Upper lobe of right lung (tissue), 1 donor: Measurements from ENCODE around the gene OTUD1. TPM values are rescaled to one million over a fixed set of nuclear protein-coding genes. Genes with fewer than 3 reads are reported as not detected.

Experiments used
- ATAC-seq: fragments of 200-7000 bp; cut with Tn5 transposase; one replicate; pipeline ENCODE4 v1.9.1; 2020; ENCODE audit warnings: mild to moderate bottlenecking, moderate library complexity
- DNase-seq: peaks from one replicate; pipeline ENCODE4 v3.0.0-alpha.2; 2020
- H3K27ac ChIP-seq: fragments of 200-600 bp; one replicate; pipeline ENCODE4 v1.8.0; 2022
- H3K27me3 ChIP-seq: fragments of 200-600 bp; one replicate; pipeline ENCODE4 v1.8.0; 2022; ENCODE audit warnings: mild to moderate bottlenecking
- H3K36me3 ChIP-seq: fragments of 200-600 bp; one replicate; pipeline ENCODE4 v1.8.0; 2022
- H3K4me1 ChIP-seq: fragments of 200-600 bp; one replicate; pipeline ENCODE4 v1.8.0; 2022
- H3K4me3 ChIP-seq: fragments of 200-600 bp; one replicate; pipeline ENCODE4 v1.8.0; 2022; ENCODE audit warnings: mild to moderate bottlenecking
- H3K9me3 ChIP-seq: fragments of 200-600 bp; one replicate; pipeline ENCODE4 v1.8.0; 2022
- intact Hi-C: fragments of 100-400 bp; cut with DNase I; formaldehyde crosslinking; loops from one replicate; pipeline ENCODE4 v1.11.0; 2022
- total RNA-seq: library from RNA; stranded (reverse); fragmentation: NEBNext Ultra II Directional; extraction: Animal tissue kit (Norgen Biotek cat#: 25700); gene quantifications from one replicate; pipeline ENCODE4 v1.2.1, GENCODE V29; 2021
- TF ChIP-seq, protein P1 (sequence below): fragments of 200-600 bp; IDR thresholded peaks from one replicate; pipeline ENCODE4 v1.8.0; 2022; ENCODE audit warnings: antibody characterized with exemption
- donor health status: DM: no; HTN: yes; CAD: no; lungs with severe emphysema.

Gene OTUD1
- total RNA-seq, 1 donor from 2014 or later: 29.4 TPM

DNA sequence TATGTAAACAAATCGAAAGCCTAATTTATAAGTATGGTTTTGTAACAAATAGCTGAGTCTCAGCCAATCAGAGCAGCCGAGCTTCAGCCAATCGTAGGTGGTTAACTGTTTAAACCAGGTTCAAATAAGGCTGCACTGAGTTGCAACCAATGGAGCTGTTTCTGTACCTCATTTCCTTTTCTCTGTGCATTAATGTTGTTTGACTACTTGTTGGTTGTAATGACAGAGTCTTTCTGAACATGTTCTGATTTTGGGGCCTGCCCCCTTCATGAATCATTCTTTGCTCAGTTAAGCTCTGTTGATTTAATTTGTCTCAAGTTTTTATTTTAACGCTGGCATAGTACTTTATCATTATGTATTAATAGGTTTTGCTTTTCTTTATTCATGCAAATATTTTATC is 14.6 kb downstream of the OTUD1 start:
- ATAC-seq (no peak), DNase-seq (no peak)
- Histone ChIP-seq H3K36me3 (no peaks in the 10 kb centered on the region), H3K4me1 (peaks cover 4% of the 10 kb centered on the region), H3K4me3 (no peak overlapping the region), H3K9me3 (no peaks in the 10 kb centered on the region), H3K27ac (no peak overlapping the region), H3K27me3 (no peaks in the 10 kb centered on the region)
- intact Hi-C loops: no loop called here
- TF ChIP-seq, protein P1, sequence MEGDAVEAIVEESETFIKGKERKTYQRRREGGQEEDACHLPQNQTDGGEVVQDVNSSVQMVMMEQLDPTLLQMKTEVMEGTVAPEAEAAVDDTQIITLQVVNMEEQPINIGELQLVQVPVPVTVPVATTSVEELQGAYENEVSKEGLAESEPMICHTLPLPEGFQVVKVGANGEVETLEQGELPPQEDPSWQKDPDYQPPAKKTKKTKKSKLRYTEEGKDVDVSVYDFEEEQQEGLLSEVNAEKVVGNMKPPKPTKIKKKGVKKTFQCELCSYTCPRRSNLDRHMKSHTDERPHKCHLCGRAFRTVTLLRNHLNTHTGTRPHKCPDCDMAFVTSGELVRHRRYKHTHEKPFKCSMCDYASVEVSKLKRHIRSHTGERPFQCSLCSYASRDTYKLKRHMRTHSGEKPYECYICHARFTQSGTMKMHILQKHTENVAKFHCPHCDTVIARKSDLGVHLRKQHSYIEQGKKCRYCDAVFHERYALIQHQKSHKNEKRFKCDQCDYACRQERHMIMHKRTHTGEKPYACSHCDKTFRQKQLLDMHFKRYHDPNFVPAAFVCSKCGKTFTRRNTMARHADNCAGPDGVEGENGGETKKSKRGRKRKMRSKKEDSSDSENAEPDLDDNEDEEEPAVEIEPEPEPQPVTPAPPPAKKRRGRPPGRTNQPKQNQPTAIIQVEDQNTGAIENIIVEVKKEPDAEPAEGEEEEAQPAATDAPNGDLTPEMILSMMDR: no peak

DNA sequence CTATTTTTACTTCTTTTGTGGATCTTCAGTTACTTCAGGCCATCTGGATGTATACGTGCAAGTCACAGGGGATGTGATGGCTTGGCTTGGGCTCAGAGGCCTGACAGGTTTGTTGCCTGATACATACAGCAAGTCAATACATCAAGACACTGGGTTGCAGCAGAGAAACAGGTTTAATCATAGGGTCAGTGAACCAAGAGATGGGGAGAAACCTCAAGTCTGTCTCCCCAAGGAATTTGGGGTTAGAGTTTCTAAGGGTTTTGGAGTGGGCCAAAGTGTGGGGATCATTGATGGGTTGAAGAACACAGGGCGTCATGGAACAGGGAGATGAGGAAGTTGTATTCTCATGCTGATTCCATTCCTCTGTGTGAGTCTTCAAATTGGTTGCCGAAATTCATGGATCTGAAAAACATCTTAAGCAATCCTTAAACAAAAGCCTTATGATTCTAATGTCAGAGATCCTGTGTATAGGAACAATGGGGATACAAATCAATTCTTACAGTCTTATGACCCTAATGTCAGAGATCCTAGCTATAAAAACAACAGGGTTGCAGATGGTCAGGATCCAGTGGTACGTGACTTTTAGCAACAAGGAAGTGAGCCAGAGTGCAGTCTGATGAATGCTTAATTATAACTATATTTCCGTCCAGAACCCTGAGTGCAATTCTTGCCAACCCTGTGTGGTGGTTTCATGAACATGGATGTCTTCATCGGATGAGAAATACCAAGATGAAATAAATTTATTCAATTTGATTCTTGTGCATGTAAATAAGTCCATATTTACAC is 18.9 kb downstream of the OTUD1 start:
- H3K9me3 ChIP-seq: no peaks in the 10 kb centered on the region
- ATAC-seq (no peak), DNase-seq (no peak)
- no peaks in the 10 kb centered on the region for H3K27me3 ChIP-seq
- TF ChIP-seq, protein P1: no peak
- no peaks in the 10 kb centered on the region for H3K36me3 ChIP-seq
- H3K4me3 ChIP-seq: no peak overlapping the region
- intact Hi-C loops: no loop called here
- no peaks in the 10 kb centered on the region for H3K4me1 ChIP-seq
- H3K27ac ChIP-seq: no peak overlapping the region

DNA sequence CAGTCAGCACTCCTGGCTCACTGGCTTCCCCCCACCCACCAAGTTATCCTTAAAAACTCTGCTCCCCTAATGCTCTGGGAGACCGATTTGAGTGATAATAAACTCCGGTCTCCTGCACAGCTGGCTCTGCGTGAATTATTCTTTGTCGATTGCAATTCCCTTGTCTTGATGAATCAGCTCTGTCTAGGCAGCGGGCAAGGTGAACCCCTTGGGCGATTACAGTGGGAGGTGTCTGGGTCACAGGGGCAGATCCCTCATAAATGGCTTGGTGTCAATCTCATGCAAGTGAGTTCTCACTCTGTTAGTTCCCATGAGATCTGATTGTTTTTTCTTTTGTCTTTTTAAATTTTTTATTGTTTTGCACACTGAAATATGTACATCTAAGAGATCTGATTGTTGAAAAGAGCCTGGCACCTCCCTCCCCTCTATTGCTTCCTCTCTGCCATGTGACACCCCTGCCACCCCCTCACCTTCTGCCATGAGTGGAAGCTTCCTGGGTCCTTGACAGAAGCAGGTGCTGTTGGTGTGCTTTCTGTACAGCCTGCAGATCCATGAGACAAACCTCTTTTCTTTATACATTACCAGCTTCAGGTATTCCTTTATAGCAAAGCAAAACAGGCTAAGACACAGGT is 20.5 kb downstream of the OTUD1 start:
- ATAC-seq: no peak

DNA sequence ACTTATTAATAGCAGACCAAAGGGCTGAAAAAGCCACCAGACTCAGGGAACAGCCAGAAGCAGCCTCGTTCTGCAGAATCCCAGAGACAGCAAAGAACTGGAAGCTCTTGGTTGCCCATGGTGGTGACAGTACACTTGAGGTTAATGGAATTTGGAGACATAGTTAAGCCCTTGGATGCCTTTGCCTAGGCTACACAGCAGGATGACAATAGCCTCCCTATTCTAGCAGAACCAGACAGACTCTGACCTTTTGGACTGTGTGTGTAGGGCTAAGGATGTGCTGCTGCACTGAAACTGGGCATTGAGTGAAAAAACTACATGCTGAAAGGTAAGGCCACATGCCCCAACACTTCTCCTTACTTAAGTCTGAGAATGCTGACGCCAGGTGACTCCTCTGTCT is 22.7 kb downstream of the OTUD1 start:
- TF ChIP-seq, protein P1: no peak
- H3K27me3 ChIP-seq: no peaks in the 10 kb centered on the region
- H3K4me3 ChIP-seq: no peak overlapping the region
- DNase-seq (no peak), ATAC-seq (no peak)
- intact Hi-C loops: no loop called here
- H3K4me1 ChIP-seq: no peaks in the 10 kb centered on the region
- no peaks in the 10 kb centered on the region for H3K9me3 ChIP-seq
- no peak overlapping the region for H3K27ac ChIP-seq
- no peaks in the 10 kb centered on the region for H3K36me3 ChIP-seq

More for the DNA sequence above, 20.5 kb downstream of the OTUD1 start:
- intact Hi-C loops: no loop called here
- Histone ChIP-seq H3K4me1 (no peaks in the 10 kb centered on the region), H3K27me3 (no peaks in the 10 kb centered on the region), H3K27ac (no peak overlapping the region), H3K4me3 (no peak overlapping the region), H3K36me3 (no peaks in the 10 kb centered on the region), H3K9me3 (no peaks in the 10 kb centered on the region)
- TF ChIP-seq, protein P1: no peak
- DNase-seq: no peak

DNA sequence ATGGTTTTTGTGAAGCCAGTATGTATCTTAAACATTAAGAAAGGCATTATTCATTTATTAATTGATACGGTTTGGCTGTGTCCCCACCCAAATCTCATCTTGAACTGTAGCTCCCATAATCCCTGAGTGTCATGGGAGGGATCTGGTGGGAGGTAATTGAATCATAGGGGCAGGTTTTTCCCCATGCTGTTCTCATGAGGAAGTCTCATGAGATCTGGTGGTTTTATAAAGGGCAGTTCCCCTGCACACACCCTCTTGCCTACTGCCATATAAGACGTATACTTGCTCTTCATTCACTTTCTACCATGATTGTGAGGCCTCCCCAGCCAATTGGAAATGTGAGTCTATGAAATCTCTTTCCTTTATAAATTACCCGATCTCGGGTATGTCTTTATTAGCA is 28.1 kb downstream of the OTUD1 start:
- no peak for ATAC-seq
- Histone ChIP-seq H3K4me3 (no peak overlapping the region), H3K4me1 (no peaks in the 10 kb centered on the region), H3K27me3 (no peaks in the 10 kb centered on the region), H3K9me3 (no peaks in the 10 kb centered on the region), H3K36me3 (no peaks in the 10 kb centered on the region), H3K27ac (no peak overlapping the region)
- intact Hi-C loops: no loop called here
- TF ChIP-seq, protein P1: no peak
- DNase-seq: no peak
